Stomach (tissue), 4 donors: ENCODE data around the gene ZMYND10.

Source experiments
- POLR2A ChIP-seq, 4 donors: fragments of 450-650 bp; IDR thresholded peaks; one replicate each; pipeline ENCODE4 v1.6.1; 2016; ENCODE audit warnings: antibody characterized with exemption in 4 of 4, control low read depth in 2 of 4, mild to moderate bottlenecking in 1 of 4, moderate library complexity in 1 of 4
- TF ChIP-seq, protein P1 (sequence below), 7 experiments: fragments of 450-650 bp in 4 of 7; fragments of 200-600 bp in 3 of 7; sonication (generic) in 3 of 7; IDR thresholded peaks; one replicate each; pipeline ENCODE4 v1.5.1; 2016 to 2019; ENCODE audit warnings: antibody characterized with exemption in 7 of 7, control low read depth in 2 of 7, mild to moderate bottlenecking in 1 of 7

DNA sequence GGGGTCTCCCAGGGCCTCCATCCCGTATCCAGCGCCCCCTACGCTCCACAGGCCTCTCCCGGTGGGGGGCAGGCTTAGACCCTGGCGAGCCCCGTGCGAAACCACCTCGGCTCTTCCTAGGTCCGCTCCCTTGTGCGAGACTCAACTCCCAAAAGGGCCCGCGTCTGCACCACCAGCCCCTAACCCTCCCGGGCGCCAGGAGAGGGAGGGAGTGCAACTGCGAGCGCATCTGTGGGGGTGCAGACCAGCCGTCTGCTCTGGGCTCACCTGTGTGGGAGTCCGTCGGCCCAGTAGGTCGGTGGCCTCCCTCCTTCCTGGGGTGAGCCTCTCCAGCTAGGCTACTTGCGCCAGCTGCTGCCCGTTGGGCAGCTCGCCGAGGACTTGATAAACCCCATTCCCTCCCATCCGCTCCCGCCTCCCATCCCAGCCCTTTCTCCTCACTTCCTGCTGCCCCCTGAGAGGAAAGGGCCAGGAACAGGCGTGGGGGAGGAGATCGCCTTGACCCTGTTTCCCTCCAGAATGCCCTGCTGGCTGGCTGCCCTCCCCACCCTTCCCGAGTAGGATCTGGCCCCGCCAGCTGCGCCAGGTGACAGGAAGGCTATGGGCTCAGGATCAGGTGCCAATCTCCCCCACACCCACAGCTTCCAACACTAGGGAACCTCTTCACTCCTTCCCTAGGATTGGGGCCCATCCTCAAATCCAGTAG is 23.0 kb downstream of the ZMYND10 start, which contains the start of gene HYAL2:
- TF ChIP-seq, protein P1, sequence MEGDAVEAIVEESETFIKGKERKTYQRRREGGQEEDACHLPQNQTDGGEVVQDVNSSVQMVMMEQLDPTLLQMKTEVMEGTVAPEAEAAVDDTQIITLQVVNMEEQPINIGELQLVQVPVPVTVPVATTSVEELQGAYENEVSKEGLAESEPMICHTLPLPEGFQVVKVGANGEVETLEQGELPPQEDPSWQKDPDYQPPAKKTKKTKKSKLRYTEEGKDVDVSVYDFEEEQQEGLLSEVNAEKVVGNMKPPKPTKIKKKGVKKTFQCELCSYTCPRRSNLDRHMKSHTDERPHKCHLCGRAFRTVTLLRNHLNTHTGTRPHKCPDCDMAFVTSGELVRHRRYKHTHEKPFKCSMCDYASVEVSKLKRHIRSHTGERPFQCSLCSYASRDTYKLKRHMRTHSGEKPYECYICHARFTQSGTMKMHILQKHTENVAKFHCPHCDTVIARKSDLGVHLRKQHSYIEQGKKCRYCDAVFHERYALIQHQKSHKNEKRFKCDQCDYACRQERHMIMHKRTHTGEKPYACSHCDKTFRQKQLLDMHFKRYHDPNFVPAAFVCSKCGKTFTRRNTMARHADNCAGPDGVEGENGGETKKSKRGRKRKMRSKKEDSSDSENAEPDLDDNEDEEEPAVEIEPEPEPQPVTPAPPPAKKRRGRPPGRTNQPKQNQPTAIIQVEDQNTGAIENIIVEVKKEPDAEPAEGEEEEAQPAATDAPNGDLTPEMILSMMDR (IDR thresholded peaks at IDR 0.05) = no peak
- no peak for TF ChIP-seq POLR2A (IDR thresholded peaks at IDR 0.05)
